Measurements from ENCODE around the gene PLEKHB2.
"Not testable (repeated sequence)": the region's sequence is repeated elsewhere in the genome, so short reads cannot be mapped to it uniquely, and the experiment has no call there.

Gene PLEKHB2

DNA sequence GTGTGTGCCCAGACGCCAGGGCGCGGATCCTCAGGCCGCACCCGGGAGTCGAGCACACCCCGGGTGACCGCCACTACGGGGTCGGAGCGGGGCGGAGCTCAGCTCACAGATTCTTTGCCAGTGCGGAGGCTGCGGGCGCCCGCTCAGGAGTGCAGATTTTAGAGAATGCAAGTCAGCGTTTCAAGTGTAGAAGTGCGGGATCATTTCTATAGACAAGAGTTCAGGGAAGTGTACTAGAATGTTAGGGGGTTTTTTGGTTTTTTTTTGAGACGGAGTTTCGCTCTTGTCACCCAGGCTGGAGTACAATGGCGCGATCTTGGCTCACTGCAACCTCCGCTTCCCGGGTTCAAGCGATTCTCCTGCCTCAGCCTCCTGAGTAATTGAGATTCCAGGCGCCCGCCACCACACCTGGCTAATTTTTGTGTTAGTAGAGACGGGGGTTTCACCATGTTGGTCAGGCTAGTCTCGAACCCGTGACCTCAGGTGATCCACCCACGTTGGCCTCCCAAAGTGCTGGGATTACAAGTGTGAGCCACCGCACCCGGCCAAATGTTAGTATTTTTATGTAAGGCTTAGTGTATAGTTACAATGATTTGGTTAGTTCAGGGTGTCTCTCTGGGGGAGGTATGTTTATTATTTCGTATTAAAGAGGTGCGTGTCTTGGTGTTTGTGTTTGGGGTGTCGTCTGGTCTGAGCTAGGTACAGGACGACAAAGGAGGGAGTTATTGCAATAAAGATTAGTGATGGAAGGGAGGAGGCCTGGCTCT lies 11.3 kb upstream of the PLEKHB2 start:
- DNase-seq: peak in 3 of 14 donors; percentile 60 to 93 (median 86)

DNA sequence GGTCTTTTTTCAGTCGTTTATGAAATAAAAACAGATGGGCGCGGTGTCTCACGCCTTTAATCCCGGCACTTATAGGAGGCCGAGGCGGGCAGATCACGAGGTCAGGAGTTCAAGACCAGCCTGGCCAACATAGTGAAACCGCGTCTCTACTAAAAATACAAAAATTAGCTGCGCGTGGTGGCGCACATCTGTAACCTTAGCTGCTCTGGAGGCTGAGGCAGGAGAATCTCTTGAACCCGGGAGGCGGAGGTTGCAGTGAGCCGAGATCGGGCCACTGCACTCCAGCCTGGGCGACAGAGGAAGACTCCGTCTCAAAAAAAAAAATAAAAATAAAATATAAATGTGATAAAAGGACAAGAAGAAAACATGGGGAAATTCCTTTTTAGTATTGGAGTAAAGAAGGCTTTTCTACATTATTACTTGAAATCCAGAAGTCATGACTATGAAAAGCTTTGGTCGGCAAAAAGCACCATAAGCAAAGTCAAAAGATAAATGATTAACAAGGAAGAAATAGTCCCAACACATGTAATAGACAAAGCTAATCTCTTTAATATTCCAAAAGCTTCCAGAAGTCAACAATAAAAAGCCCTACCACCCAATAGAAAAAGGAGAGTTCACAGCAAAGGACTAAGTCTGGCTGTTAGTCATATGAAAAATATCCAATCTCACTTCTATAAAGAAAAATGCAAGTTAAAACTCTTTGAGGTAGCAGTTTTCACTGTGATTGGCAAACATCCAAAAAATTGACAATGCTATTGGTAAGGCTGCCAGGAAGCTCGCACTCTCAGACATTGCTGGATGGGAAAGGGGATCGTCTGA lies 10.5 kb upstream of the PLEKHB2 start:
- no peak for DNase-seq

DNA sequence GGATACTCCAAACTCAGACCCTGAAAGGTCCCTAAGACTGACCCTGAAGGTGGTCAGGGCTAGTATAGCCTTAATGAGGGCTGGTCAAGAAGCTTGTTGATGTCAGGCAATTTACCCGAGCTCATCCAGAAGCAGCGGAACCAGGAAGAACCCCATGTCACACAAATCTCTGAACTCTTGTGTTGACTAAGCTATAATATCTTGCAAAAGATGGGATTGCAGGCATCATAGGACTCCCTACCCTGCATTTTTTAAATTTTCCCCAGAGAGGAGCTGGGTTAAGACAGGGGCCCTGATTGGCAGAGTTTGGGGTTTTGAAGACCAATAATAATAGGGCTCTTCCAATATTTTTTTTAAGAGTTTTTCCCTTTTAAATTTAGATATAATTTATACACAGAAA lies 2.0 kb upstream of the PLEKHB2 start:
- no peak for DNase-seq

DNA sequence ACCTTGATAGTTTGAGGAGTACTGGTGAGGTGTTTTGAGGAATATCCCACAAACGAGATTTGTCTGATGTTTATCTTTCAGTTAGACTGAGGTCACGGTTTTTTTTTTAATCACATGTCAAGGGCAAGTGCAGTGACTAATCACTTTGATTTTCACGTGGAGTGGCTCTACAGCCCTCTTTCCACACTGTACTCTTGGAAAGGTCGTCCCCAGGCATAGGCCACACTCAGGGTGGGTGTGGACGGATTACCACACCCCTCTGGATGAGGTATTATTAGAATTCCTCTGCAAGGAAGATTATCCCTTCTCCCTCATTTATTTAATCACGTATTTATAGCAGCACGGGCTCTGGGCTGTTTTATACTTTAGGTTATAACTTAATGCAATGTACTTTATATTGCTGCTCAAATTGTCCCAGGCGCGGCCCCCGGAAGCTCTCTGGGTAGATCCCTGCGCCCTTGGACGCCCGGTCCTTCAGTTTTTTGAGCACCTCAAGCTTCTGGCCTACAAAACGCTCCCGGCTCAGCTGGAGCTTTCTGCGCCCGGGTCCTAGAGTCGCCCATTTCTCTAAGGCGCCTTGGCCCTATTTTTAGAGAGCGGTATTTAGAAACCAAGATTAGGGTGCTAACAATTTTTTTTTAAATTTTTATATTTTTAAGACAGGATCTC lies 515 bp upstream of the PLEKHB2 start:
- DNase-seq: peak in 4 of 14 donors; percentile 58 to 96 (median 74)

DNA sequence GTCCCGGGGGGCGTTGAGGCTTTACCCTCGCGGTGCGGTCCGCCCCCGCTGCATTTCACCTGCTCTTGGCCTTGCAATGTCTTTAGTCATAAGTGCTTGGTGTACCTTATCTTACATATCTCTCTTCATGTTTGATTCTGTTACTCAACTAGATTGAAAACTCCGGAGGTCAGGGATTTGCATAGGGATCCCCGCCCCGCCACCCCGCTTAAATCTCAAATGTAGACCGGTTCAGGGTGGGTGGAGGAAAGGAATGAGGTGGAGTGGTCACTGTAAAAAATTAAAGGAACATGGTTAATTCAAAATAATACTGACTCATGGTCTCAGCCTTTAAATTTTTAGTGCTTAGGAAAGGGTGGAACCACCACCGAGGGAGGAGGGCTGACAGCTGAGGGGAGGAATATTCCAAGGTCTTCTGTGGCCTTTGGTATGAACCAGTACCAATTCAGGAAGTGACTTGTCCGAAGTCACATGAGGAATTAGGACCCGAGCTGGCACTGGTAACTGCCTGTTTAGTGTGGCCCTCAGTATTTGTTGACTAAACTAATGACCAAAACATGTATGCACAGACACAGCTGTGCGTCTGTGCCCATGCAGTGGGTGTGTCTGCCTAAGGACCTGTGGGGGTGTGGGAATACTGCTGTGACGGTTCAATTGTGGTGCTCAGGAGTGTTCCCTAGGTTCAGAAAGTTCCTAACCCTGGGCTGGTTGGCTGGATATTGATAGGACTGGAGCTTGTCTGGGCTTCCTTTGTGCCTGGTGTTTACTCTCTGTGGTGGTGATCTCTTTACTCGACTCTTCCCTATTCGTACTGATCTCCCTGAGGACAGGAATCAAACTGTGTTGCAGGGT lies 1.0 kb downstream of the PLEKHB2 start:
- peak in 4 of 14 donors; percentile 4 to 25 (median 16) for DNase-seq

DNA sequence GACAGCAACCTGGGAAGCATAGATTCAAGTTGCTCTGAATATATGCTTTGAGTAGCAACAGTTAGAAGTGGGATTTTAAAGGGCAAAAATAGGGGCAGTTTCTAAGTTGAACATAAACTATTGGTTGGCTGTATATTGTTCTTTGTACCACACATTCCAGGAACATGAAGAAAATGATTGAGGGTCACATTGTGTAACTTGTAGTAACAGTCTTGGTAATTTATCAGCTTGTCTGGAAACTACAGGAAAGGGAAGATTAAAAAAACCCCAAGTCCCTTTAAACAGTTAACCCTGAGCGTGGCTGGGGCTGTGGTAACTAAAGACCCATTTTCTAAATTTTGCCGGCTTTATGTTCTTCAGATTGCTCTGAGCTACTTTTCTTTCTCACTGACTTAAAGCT lies 7.4 kb downstream of the PLEKHB2 start:
- no peak for DNase-seq

DNA sequence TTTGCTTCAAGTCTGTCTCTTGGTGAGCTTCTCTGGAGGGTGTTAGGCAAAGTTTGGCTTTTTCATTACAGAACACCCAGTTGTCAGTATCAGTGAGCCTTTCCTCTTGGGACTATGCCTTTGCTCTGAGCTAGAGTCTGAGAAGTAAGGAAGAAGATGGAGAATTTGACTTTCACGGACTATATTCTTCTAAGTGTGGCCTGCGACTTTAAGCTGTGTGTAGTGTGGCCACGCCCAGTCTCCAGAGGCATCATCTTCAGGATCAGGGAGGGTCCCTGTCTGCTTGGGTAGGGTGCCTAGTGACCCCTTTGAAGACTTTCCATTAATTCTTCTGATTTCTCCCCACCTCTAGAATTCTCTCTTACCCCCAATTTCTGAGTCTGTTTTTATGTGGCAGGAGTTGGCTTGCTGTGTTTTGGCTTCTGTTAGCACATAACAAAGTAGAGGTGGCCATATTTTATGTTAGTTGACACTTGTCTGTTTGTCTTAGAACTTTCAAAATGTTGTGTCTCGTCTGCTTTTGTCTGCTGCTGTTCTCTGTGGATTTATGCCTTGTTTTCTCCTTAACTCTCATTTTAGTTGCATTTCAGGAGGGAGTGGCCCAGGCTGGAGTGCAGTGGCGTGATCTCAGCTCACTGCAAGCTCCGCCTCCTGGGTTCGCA lies 8.6 kb downstream of the PLEKHB2 start:
- DNase-seq: no peak

DNA sequence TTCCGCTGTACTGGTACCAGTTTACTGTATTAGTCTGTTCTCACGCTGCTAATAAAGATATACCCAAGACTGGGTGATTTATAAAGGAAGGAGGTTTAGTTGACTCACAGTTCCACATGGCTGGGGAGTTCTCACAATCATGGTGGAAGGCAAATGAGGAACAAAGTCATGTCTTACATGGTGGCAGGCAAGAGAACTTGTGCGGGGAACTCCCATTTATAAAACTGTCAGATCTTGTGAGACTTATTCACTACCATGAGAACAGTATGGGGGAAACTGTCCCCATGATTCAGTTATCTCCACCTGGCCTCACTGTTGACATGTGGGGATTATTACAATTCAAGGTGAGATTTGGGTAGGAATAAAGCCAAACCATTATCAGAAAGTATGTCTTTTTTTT lies 9.8 kb downstream of the PLEKHB2 start:
- not testable (repeated sequence) for DNase-seq

DNA sequence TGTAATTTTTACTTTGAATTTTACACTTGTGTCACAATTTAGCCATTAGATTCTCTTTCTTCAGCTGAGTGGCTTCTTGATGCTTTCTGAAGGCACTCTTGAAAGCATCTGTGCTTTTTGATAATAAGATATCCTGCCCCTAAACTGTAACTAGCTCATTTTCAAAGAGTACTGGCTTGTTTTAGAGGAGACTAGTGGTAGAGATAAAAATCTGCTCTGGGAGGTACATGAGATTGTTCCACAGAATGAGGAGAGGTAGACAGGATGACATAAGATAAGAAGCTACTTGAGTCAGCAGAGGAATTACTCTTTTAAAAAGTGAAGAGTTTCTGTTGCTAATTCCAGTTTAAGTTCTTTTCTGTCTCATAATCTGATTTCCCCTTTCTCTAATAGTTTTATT lies 10.6 kb downstream of the PLEKHB2 start:
- no peak for DNase-seq

DNA sequence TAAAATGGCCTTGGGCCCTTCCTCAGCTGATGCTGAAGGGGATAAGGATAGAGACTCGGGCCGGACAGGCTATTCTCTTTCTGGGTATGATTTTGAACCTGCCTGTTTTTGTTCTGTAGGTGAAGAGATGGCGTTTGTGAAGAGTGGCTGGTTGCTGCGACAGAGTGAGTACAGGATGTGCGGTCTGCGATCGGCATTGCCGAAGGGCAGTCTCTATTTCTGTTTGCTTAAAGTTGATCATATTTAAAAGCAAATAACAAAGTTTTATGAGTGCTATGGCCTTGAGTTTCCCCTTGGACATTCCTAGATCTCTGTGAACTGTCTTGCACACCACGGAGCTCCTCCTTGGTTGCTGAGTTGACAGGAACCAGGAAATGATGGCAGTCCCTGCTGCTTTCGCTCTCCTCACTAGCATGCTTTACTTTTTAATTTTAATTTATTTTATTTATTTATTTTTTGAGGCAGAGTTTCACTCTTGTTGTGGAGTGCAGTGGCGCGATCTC lies 15.7 kb downstream of the PLEKHB2 start:
- no peak for DNase-seq

DNA sequence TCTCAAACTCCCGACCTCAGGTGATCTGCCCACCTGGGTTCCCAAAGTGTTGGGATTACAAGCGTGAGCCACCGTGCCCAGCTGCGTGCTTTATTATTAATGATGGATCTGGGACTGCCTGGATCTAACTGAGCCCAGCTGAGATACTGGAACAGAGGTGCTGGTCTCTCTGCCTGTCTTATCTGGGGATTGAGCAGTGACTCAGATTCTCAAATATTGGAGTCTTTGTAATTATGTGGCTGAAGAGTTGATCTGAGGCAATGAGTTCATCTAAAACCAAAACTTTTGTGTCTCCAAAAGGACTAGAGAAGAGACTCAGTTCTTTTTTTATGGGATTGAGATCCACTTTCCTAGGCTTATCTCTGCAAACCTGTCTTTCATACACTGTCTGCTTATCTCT lies 16.3 kb downstream of the PLEKHB2 start:
- DNase-seq: no peak

DNA sequence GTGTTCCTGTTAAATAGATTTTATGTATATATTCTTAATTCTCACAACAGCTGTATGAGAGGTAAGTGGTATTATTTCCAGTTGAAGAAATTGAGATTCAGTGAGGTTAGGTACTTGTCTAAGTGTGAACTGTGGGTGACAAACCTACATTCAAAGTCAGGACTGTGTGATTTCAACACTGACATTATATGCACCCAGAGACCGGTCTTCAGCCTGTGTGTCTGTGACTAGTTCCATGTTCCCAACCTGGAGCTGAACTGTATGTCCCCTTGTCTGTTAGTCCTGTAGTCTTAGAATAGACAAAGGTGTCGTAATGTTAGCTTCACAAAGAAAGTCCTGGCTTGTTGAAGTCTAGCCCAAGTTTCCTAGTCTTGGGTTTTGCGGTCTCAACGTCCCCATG lies 17.4 kb downstream of the PLEKHB2 start:
- DNase-seq: no peak

DNA sequence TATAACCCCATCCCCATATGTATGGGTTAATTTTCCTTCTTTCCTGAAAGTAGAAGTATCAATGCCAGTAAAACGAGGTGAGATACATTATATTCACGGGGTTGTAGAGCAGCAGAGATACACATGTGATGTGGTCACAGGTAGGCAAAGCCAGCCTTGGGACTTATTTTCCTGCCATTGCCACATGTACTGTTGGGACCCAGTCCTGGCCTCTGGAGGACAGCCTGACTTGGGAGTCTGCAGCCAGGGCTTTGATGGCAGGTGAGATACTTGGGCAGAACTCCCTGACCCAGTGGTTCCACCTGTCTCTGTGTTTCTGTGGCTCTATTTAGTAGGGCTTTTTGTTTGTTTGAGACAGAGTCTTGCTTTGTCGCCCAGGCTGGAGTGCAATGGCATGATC lies 18.1 kb downstream of the PLEKHB2 start:
- DNase-seq: no peak

DNA sequence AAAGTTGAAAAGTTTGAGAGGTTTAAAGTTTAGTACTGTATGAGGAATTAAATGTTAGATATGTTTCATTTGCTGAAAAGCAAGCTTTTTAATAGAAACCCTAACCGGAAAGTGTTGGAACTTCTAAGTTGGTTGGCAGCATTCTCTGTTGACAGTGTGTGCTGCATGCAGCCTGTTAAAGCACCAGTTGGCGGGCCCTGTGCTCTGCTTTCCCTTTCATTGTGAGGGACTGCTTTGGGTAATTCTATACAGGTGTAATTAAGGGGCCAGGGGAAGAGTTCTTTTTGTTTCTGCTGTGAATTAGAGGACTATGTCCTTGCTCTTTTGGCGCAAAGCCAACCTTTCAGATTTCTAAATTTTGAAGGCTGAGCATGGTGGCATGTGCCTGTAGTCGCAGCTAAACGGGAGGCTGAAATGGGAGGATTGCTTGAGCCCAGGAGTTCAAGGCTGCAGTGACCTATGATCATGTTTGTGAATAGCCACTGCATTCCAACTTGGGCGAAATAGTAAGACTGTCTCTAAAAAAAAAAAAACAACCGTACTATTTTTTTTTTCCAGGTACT lies 20.1 kb downstream of the PLEKHB2 start:
- no peak for DNase-seq

DNA sequence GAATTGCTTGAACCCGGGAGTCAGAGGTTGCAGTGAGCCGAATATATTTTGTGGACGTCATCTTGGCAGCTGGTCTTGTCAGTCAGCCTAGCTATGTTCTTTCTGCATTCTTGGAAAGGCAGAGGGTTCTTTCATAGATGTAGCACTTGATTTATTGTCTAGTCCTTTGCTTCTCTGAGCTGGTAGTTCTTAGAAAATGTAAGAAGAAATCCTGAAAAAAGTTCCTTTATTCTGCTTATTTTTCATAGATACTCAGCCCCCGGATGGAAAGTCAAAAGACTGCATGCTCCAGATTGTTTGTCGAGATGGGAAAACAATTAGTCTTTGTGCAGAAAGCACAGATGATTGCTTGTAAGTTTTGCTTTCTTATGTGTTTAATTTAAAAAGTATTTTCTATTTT lies 21.3 kb downstream of the PLEKHB2 start:
- peak in 1 of 14 donors; percentile 5 for DNase-seq

DNA sequence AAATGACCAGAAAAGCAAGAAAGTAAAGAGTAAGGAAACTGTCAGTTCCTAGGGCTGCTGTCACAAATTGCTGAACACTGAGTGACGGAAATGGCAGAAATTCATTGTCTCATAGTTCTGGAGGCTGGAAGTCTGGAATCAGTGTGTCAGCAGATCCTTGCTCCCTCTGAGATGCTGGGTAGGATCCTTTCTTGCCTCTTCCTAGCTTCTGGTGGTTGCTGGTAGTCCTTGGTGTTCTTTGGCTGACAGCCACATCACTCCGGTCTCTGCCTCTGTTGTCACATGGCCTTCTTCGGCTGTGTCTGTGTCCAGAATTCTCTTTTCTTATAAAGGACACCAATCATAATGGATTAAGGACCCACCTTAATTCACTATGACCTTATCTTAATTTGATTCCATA lies 21.9 kb downstream of the PLEKHB2 start:
- DNase-seq: peak in 3 of 14 donors; percentile 17 to 35 (median 24)

DNA sequence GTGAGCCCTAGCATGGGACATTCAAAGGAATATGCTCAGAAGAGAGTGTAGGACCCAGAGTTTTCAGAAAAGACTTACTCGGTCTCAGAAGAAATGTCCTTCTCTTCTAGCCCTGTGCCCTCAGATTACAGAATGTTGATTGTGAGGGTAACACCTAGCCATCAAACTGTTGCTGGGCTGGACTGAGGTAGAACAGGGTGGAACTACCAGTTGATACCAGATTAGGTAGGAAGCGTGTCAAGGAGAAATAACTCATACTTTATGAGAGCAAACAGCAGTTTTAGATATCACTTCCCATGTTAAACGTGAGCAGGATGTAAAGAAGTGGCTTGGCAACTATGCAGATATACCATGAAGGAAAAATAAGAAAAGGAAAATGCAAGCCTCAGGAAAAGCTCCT lies 22.8 kb downstream of the PLEKHB2 start:
- no peak for DNase-seq

DNA sequence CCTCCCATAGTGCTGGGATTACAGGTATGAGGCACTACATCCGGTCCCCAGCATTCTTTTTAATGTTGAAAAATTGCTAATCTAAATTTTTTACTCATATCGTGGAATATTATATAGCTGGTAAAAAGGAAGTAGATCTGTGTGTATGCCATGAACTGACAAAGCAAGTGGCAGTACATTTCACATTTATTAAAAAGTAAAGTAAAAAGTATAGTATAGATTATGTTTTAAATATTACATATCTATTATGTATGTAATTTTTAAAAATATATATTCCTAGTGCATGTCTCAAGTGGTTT lies 25.1 kb downstream of the PLEKHB2 start:
- no peak for DNase-seq

DNA sequence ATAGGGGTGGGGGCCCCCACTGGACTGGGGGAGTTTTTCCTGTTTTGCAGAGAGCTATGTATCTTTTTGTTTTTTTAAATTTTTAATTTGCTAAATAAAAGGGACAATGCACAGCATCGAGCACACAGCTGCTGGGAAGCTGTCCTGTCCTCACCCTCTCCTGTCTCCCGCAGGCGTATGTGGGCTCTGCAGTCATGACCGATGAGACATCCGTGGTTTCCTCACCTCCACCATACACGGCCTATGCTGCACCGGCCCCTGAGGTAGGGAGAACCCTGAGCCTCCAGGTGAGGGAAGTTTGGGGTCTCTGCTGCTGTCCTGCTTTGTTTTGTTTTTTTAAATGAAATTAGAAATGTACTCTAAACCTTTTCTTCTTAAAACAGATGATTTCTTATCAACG lies 27.6 kb downstream of the PLEKHB2 start:
- DNase-seq: no peak

DNA sequence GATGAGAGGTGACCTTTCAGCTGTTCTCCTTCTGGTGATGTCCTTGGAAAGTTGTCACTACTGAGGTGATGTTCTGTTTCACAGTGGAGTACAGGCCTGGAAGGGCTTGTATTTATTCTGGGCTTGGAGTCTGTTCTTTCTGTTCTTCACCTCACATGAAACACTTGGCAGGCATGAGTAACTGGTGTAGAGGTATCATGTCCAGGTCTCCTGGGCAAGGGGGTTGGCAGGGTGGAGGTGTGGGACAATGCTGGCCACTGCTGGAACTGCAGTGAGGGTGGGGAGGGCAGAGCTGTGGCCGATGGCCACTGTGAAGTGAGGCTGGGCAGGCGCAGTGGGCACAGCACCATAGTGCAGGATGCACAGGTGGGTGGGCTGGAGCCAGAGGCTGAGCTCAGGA lies 35.4 kb downstream of the PLEKHB2 start:
- no peak for DNase-seq

DNA sequence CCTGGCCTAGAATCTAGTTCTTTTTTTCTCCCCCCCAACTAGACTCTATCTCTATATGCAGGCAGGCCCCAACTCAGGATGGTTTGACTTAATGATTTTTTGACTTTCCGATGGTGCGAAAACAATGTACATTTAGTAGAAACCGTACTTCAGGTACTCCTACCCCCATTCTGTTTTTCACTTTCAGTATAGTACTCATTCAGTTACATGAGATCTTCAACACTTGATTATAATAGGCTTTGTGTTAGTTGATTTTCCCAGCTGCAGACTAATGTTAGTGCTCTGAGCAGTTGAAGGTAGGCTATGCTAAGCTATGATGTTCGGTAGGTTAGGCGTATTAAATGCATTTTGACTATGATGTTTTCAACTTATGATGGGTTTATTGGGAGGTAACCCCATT lies 37.7 kb downstream of the PLEKHB2 start:
- DNase-seq: no peak

DNA sequence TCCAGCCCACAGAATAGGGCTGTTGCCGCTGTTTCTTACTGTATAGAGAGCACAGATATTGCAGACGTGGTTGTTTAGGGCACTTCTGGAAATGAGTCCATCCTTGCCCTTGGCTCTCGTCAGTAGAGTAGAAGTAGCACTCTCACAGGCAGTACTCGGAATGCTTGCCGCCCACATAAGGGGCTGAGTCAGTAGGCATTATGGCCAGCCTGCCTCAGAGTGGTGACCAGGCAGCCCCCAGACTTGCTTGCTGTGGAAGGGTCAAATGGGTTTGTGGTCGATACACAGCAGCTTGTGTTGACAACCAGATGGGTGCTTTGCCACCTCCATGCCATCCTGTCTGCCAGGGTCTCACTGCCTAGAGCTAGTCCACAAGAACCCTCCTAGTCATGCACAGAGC lies 38.7 kb downstream of the PLEKHB2 start:
- no peak for DNase-seq

Data from C1 segment of cervical spinal cord (tissue), 14 donors.